ENCODE measurements around the gene CCDC183.
"Not testable (repeated sequence)": the region's sequence is repeated elsewhere in the genome, so short reads cannot be mapped to it uniquely, and the experiment has no call there.

Gene CCDC183

DNA sequence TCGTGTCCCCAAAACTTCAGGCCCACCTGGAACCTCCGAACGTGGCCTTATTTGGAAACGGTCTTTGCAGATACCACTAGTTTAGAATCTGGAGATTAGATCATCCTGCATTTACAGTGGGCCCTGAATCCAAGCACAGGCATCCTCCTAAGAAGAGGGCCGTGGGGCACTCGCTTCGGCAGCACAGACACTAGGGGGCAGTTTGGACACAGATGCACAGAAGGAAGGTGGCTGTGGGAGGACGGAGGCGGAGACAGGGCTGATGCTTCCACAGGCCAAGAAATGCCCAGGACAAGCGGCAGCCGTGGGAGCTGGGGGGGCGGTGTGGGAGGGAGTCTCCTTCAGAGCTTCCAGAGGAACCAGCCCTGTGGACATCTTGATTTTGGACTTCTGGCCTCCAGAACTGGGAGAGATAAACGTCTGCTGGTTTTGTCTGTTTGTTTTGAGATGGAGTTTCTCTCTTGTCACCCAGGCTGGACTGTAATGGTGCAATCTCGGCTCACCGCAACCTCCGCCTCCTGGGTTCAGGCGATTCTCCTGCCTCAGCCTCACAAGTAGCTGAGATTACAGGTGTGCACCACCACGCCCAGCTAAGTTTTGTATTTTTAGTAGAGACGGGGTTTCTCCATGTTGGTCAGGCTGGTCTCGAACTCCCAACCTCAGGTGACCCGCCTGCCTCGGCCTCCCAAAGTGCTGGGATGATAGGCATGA lies 35.1 kb upstream of the CCDC183 start:
- not testable (repeated sequence) for DNase-seq (ENCODE audit: low read depth in 2 of 2)

DNA sequence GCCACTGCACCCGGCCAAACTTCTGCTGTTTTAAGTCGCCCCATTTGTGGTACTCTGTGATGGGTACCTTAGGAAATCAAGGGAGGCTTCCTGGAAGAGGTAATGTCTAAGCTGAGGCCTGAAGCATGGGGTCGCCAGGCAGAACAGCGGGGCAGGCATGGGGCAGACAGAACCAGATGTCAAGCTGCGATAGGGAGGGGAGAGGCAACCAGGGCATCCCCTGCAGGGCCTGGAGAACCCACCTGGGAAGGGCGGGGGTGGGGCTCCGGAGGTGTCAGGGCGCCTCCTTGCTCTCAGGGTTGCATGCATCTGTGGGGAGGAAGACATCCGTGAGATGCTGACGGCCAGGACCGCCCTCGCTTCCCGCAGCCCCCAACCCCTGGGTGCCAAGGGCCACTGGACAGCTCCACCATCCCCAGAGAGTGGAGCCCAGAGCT lies 34.6 kb upstream of the CCDC183 start:
- no peak for DNase-seq (ENCODE audit: low read depth in 2 of 2)

DNA sequence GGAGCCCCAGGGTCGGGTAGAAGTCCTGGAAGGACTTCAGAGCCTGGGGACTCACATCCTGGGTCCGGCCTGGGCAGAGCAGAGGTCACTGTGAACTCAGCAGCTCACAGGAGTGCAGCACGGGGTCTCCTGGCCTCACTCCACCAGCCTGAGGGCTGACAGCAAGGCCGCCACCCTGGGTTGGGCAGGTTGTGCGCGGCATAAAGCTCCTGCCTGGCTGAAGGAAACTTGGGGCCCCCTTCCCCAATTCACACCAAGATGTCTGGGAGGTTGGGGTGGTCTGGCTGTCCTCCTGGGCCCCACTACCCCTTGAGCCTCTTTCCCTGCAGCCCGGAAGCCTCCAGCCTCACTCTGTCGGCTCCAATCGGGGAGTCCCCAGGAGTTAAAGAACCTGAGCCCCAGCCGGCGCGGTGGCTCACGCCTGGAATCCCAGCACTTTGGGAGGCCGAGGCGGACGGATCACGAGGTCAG lies 33.9 kb upstream of the CCDC183 start:
- DNase-seq (ENCODE audit: low read depth in 2 of 2): no peak

DNA sequence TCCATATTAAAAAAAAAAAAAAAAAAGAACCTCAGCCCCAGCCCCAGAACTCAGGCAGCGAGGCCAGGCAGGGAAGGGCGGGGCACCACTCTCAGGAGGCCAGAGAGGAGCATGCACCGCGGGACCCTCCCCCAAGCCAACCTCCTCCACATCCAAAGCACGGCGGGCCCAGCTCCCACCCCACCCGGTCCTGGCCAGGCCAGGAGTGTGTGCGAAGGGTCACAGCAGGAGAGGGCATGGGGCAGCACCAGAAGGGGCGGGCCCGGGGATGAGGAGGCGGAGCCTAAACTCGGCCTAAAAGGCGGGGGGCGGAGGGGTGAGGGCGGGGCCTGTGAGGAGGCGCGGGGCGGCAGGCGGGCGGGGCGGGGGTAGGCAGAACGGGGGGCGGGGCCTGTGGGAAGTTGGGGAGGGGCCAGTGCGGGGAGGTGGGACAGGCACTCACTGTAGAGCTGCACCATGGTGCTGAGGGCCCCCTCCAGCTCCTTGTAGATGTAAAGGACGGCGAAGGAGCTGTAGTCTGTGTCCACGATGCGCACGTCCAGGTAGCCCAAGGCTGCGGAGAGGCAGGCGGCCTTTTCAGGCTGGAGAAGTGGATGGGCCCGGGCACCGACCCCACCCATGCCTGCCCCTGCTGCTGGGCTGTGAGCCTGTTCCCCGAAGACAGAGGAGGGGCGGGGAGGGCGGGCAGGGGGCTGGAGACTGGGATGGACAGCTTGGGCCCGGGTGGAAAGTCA lies 33.1 kb upstream of the CCDC183 start:
- DNase-seq (ENCODE audit: low read depth in 2 of 2): no peak

DNA sequence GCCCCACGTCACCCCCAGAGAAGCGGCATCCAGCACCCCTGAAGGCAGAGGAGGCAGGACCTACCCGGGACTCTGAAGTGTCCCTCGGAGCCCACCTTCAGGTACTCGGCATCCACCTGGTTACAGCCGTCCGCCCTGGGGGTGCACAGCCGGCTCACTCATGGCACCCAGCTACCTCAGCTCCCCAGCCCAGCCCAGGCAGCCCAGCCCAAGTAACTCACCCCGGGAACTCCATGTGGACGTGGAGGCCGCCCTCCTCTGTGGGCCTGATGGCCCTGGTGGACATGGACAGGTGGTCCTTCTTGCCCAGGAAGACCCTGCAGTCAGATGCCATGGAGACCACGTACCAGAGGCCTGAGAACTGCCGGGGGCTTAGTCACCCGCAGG lies 32.5 kb upstream of the CCDC183 start:
- no peak for DNase-seq (ENCODE audit: low read depth in 2 of 2)

DNA sequence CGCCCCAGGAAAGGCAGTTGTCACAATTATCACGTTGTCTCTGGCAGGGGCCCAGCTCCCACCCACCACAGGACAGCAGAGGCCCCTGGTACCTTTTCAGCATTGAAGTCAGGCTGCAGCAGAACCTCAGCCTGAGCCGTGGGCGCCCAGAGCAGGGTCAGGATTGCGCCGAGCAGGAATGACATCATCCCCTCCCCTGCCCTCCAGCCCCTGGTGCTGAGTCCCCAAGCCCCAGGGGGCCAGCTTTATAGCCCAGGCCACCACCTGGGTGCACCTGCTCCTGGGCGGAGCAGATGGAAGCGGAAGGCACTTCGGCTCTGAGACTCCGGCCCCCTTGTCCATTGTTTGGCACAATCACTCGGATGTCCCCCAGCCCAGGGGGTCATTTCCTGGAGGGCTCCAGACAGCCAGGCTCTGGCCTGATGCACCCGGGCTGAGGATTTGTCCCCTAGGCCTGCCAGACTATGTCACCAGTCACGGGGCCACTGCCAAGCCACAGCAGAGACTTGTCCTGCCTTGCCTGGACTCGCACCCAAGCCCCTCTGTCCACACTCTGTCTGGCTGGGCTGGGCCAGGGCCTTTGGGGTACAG lies 31.7 kb upstream of the CCDC183 start, which contains the start of gene LCN15:
LCN15 (minus strand) TSS at position 218 of the 591 bp plus-strand sequence; CDS start at position 188, 30 bp downstream.
- DNase-seq (ENCODE audit: low read depth in 2 of 2): no peak

DNA sequence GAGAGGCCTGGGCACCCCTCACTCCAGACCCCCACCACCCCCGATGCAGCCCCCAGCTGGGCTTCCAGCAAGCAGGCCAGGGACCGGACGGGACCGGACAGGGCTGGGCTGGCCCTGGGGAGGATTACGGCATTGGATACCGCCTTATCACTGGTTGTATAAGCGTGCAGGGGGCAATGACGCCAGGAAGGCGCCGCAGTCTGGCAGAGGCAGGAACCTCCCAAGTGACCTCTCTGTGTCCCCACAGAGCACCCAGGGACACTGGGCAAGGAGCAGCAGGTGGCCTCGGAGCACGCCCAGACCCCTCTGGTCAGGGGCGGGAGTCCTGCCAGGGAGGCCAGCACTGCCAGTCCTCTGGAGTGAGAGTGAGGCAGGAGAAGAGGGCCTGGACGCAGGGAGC lies 31.1 kb upstream of the CCDC183 start:
- DNase-seq (ENCODE audit: low read depth in 2 of 2): no peak

DNA sequence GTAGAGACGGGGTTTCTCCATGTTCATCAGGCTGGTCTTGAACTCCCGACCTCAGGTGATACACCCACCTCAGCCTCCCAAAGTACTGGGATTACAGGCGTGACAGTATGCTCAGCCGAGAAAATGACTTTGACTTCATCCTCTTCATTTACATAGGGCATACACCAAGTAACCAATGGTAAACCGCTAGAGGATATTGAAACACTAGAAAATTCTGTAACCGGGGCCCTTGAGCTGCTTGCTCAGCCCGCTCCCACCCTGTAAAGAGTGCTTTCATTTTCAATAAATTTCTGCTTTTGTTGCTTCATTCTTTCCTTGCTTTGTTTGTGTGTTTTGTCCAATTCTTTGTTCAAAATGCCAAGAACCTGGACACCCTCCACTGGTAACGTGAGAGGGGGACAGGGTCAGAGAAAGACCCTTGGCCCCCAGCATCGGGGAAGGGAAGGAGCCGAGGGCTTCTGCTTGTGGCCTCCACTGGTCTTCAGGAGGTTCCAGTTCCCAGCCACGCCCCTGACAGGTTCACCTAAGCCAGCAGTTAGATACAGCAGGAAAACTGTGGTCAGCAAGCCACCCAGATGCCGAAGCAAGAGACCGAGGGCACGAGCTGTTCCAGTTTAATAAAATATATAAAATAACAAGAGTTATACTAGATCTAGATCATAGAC lies 30.3 kb upstream of the CCDC183 start:
- not testable (repeated sequence) for DNase-seq (ENCODE audit: low read depth in 2 of 2)

DNA sequence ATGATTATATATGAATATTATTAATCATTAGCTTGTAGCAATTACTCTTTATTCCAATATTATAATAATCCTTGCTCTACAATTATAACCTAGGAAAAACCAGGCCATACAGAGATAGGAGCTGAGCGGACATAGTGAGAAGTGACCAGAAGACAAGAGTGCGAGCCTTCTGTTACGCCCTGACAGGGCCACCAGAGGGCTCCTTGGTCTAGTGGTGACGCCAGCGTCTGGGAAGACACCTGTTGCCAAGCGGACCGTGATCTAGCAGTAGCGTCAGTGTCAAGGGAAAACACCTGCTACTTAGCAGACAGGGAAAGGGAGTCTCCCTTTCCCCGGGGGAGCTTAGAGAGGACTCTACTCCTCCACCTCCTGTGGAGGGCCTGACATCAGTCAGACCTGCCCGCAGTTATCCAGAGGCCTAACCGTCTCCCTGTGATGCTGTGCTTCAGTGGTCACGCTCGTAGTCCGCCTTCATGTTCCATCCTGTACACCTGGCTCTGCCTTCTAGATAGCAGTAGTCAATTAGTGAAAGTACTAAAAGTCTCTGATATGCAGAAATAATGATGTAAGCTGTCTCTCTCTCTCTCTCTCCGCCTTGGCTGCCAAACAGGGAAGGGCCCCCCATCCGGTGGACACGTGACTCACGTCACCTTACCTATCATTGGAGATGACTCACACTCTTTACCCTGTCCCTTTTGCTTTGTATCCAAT lies 29.6 kb upstream of the CCDC183 start:
- not testable (repeated sequence) for DNase-seq (ENCODE audit: low read depth in 2 of 2)

DNA sequence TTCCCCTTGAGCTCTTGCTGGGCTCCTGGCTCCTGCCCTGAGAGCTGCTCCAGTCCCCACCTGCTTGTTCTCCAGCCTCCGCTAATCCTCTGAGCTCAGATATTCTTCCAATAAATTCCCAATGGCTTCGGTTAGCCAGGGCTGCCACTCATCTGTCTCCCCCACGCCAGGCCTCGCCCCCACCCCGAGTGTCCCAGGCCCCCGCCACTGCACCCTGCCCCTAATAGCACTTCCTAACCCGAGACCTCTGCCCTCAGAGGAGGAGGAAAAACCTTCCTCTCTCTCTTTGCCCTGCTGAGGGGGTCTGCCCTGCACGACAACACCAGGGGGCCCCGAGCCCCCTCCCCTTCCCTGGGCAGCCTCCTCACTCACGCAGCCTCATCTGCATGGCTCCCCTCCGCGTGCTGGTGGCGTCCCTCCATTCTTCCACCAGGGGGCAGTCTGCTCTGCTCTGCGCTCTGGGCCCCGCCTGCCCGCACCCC lies 26.4 kb upstream of the CCDC183 start:
- DNase-seq (ENCODE audit: low read depth in 2 of 2): no peak

DNA sequence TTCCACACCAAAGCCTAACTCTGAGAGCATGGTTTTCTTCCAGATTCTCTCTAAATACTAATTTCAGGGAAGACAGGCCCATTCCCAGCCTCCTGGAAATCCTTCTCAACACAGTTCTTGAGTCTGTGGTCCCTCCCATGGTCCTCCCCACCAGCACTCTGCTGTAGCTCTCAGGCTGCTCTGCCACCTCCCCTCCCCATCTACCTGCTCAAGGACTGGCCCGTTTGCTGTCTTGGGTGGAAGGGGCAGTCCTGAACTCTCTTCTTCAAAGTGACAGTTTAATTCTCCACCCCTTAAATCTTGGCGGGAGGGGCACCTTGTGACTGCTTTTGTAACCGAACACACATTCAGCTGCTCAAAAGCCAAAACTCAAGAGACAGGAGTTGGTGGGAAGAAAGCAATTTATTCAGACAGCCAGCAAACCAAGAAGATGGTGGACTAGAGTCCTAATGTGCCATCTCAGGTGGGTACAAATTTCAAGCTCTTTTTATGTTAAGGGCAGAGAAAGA lies 24.2 kb upstream of the CCDC183 start:
- DNase-seq (ENCODE audit: low read depth in 2 of 2): no peak

DNA sequence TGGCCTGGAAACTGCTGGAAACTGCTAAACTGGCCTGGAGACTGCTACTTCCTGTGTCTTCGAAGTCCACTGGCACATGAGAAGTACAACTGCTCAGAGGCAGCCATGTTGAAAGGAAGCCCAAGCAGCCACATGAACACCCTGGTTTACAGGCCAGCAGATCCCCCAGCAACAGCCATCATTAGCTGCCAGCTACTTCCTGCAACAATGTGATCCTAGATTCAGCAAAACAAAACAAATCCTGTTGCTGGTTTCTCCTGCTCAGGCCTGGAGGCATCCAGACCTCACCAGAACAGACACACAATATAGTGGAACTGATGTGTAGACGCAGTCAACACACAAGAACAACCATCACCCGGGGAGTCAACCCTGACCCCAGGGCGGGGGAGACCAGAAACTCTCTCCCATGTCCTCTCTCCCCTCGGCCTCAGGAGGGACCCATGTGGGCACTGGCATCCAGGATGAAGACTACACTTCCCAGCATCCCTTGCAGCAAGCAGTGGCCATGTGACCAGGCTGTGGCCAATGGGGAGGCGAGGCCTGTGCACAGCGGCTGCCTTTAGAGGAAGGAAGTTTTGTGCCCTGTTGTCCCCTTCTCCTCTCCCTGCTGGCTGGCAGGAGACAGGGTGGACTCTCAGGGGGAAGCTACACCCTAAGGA lies 22.6 kb upstream of the CCDC183 start:
- no peak for DNase-seq (ENCODE audit: low read depth in 2 of 2)

DNA sequence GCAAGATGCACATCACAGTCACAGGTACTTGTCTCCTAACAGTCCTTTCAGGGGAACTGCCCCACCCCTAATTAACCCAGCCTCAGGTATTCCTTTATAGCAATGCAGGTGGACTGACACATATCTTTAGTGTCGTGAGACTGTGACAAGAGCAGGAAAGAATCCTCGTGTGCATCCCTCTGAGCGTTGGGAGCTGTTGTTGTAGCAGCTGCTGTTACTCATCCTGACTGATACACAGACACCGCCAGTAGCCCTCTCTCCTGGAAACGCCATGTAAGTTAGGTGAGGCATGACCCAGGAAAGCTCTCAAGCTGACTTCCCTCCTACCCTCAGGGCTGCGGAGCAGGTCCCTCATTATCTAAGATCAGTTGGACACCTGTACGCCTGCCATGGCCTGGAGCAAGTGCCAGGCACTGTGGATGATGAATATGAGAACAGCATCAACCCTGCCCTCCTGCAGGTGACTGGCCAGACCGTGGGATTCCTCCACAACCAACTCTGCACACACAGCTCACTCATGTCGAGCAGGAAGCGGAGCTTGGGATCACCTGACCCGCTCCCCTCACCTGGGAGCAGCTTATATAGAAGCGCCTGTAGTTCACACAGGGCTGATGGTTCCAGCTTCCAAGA lies 21.6 kb upstream of the CCDC183 start:
- no peak for DNase-seq (ENCODE audit: low read depth in 2 of 2)

DNA sequence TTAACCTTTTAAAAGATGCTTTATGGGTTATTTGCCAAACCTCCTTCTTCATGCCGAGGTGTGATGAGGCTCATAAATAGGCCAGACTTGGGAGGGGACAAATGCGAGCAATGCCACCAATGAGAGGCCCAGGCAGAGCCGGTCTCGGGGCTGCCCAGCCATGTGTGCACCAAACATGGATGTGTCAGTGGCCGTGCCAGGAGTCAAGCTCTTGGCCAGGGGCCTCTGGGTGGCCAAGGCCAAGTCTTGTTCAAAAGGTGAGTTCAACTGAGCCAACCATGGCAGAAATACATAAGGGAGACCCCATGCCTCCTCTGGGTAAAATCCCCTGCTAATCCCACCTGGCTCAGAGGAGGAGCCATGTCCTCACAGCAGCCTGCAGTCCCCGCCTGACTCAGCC lies 20.9 kb upstream of the CCDC183 start:
- DNase-seq (ENCODE audit: low read depth in 2 of 2): no peak

DNA sequence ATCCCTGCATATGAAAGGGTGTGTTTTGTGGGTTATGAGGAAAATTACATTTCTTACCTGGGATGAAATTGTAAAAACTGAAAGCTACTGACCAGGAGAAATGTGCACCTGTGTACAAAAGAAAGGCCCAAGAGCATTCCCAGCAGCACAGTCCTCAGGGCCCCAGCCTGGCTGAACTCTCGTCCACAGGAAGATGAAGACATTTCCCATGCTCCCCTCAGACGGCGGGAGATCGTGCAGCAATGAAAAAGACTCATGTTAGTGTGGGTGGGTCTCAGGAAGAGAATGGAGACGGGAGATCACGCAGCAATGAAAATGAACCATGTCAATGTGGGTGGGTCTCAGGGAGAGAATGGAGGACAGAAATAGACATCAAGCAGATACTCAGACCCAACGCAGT lies 19.2 kb upstream of the CCDC183 start:
- no peak for DNase-seq (ENCODE audit: low read depth in 2 of 2)

DNA sequence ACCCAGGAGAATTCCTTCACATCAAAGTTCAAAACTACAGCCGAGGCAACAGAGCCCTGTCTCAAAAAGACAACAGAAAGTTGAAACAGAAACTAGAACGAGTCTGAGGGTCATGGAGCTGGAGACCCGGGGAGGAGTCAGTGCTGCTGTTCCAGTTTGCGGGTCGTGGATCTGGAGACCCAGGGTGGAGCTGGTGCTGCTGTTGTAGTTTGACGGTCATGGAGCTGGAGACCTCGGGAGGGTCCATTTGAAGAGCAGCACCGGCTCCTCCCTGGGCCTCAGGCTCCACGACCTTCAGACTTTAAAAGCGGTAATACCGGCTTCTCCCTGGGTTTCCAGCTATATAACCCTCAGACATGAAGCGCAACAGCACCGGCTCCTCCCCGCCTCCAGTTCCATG lies 18.8 kb upstream of the CCDC183 start:
- DNase-seq (ENCODE audit: low read depth in 2 of 2): no peak

DNA sequence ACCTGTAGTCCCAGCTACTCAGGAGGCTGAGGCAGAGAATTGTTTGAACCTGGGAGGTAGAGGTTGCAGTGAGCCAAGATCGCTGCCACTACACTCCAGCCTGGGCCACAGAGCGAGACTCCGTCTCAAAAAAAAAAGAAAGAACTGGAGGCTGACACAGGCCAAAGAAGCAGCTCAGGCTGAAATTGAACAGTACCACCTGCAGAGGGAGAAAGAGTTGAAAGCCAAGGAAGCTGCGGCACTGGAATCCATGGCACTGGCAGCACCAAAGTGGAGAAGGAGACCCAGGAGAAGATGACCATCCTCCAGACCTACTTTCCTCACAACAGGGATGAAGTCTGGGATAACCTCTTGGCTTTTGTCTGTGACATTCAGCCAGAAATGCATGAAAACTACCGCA lies 16.3 kb upstream of the CCDC183 start:
- no peak for DNase-seq (ENCODE audit: low read depth in 2 of 2)

DNA sequence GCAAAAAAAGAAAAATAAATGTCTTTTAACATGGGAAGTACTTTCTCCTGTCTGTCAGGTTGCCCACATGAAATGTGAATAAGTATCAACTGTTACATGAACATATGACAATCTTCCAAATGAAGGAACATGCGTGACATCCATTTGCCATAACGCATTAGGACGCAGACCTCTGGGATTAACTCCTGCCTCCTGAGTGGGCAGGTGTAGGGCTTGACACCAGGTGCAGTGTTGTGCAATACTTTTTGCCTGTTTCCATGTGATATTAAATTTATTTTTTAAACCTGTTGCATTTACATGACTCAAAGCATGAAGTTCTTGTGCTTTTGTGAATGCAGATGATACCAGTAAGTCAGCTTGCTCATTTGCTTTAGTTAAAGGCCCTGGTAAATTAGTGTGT lies 13.7 kb upstream of the CCDC183 start:
- no peak for DNase-seq (ENCODE audit: low read depth in 2 of 2)

DNA sequence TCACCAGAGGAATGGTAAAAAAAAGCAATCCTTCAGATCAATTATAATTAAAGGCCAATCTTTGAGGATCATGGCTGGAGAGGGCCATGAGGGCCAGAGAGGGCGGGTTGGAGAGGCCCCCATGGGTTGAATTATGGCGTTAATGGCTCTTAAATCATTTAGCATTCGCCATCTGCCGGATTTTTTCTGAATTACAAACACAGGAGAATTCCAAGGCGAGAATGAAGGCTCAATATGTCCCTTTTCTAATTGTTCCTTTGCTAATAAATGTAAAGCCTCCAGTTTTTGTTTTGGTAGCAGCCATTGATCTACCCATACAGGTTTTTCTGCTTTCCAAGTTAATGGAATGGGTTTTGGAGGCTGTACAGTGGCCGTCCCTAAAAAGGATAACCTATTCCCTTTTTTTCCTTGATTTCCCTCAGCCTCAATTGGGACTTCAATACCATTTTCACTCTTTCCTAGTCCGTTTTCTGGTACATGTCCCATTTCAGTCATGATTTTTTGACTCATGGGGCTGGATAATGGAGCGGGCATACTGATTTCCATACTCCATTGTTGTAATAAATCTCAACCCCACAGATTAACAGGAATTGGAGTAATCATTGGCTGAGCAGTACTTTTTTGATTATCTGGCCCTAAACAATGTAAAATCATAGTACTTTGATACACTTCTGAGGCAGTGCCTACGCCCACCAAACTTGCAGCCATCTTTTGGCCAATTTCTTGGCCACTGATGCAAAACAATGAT lies 11.7 kb upstream of the CCDC183 start:
- DNase-seq (ENCODE audit: low read depth in 2 of 2): no peak

DNA sequence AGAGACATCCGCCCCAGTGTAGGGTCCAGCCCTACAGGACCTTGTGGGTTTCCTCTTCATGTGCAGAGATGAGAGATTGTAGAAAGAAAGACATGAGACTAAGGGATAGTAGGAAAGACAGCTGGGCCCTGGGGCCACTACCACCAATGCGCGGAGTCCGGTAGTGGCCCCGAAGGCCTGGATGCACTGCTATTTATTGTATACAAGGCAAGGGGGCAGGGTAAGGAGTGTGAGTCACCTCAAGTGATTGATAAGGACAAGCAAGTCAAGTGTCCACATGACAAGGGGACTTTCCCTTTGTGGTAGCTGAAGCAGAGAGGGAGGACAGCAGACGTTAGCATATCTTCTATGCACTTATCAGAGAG lies 11.2 kb upstream of the CCDC183 start:
- no peak for DNase-seq (ENCODE audit: low read depth in 2 of 2)

Measured in activated CD8-positive, alpha-beta memory T cell treated with anti-CD3 and anti-CD28 coated beads for 4 hours (primary cell).